SK-N-MC (cell line): ENCODE measurements around the gene SREBF1.

ENCODE experiments used
- EZH2 ChIP-seq: fragments of 200-600 bp; sonication (generic); IDR thresholded peaks from one replicate; pipeline ENCODE4 v1.6.1; 2017; ENCODE audit warnings: antibody characterized with exemption
- FOXP2 ChIP-seq: optimal IDR thresholded peaks from 2 replicates; pipeline ENCODE3; 2011; ENCODE audit warnings: mild to moderate bottlenecking, moderate library complexity; ENCODE audit not compliant: insufficient read depth; ENCODE audit errors: extremely low read length, control extremely low read depth
- POLR2AphosphoS5 ChIP-seq: IDR thresholded peaks from 2 replicates; pipeline ENCODE4 v1.6.1; 2012; ENCODE audit warnings: mild to moderate bottlenecking, low read depth, low read length, borderline replicate concordance

DNA sequence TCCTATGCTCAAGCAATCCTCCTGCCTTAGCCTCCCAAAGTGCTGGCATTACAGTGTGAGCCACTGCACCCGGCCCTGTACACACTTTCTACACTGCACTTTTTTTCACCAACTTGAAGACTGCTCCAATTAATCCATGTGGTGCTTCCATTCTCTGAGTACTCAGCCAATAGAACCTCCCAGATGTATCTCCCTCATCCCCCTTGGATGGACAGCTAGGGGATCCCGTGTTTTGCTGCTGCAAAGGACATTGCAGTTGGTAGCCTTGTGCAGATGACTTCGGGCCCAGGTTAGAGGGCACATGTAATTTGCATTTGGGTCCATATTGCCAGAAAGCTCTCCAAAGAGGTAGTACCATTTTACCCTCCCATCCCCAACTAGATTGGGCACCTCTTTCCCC lies 59.9 kb downstream of the SREBF1 start:
- TF ChIP-seq EZH2 (no peak), POLR2AphosphoS5 (no peak), FOXP2 (no peak)
